HG03108 (cell line): ENCODE results near the gene DDX27.

Experiments used
- ATAC-seq: cut with Tn5 transposase; IDR thresholded peaks from one replicate; pipeline ENCODE4 v1.9.1; 2021; ENCODE audit warnings: moderate library complexity; ENCODE audit not compliant: unreplicated experiment

Gene DDX27

GRCh38 chr20:49277786-49278035 is 58.5 kb downstream of the DDX27 start:
- no peak for ATAC-seq

GRCh38 chr20:49278036-49278817 is 59.0 kb downstream of the DDX27 start, which contains the start of gene ZNFX1:
Gene ZNFX1, minus strand, starts transcription at chr20:49278057. Its CDS starts 2,218 bp downstream, at chr20:49275839.
- ATAC-seq: peak; percentile 83

- no peak for ATAC-seq
Observed at GRCh38 chr20:49278818-49279676, 59.8 kb downstream of the DDX27 start.

GRCh38 chr20:49279677-49280462 is 60.7 kb downstream of the DDX27 start:
- no peak for ATAC-seq

- no peak for ATAC-seq
Observed at GRCh38 chr20:49280463-49281058, 61.3 kb downstream of the DDX27 start.

GRCh38 chr20:49281059-49281912 is 62.1 kb downstream of the DDX27 start:
- ATAC-seq: no peak

- no peak for ATAC-seq
Observed at GRCh38 chr20:49281913-49282467, 62.8 kb downstream of the DDX27 start.

GRCh38 chr20:49282584-49283171 is 63.5 kb downstream of the DDX27 start:
- no peak for ATAC-seq

- no peak for ATAC-seq
Observed at GRCh38 chr20:49283176-49283702, 64.0 kb downstream of the DDX27 start.

- no peak for ATAC-seq
Observed at GRCh38 chr20:49283703-49284625, 64.7 kb downstream of the DDX27 start.

GRCh38 chr20:49284818-49285217 is 65.6 kb downstream of the DDX27 start:
- no peak for ATAC-seq

GRCh38 chr20:49285233-49285668 is 66.0 kb downstream of the DDX27 start:
- no peak for ATAC-seq

GRCh38 chr20:49285813-49286494 is 66.7 kb downstream of the DDX27 start:
- no peak for ATAC-seq

- no peak for ATAC-seq
Observed at GRCh38 chr20:49286689-49287551, 67.7 kb downstream of the DDX27 start.

GRCh38 chr20:49287555-49288249 is 68.5 kb downstream of the DDX27 start:
- no peak for ATAC-seq

- no peak for ATAC-seq
Observed at GRCh38 chr20:49288250-49288751, 69.1 kb downstream of the DDX27 start.
